Calu3 (cell line): ENCODE measurements around the gene CDK5RAP2. TPM values are rescaled to one million over a fixed set of nuclear protein-coding genes. Genes with fewer than 3 reads are reported as not detected.

Experiments used
- BruUV-seq: library from RNA; stranded (reverse); fragments of 400-500 nt; replicated peaks from 2 replicates; lab custom pipeline; 2021; lab: Mats Ljungman, UMichigan
- CTCF ChIA-PET: fragments of 300-600 bp; sonication (Branson Sonifier 250); formaldehyde crosslinking; loops from one replicate; lab custom pipeline; 2022; ENCODE audit warnings: antibody characterized with exemption; lab: Charles Lee
- DNase-seq: peaks from one replicate; pipeline ENCODE4 v3.0.0; 2022
- H3K27ac Mint-ChIP-seq: one replicate; pipeline ENCODE4 v1.8.0; 2022; ENCODE audit warnings: mixed read lengths; ENCODE audit not compliant: unreplicated experiment
- H3K27me3 Mint-ChIP-seq: one replicate; pipeline ENCODE4 v1.8.0; 2022; ENCODE audit warnings: mixed read lengths; ENCODE audit not compliant: unreplicated experiment
- H3K36me3 Mint-ChIP-seq: one replicate; pipeline ENCODE4 v1.8.0; 2022; ENCODE audit warnings: mild to moderate bottlenecking, moderate library complexity, mixed read lengths; ENCODE audit not compliant: insufficient read depth, unreplicated experiment
- H3K4me1 Mint-ChIP-seq: one replicate; pipeline ENCODE4 v1.8.0; 2022; ENCODE audit warnings: mild to moderate bottlenecking, low read depth, mixed read lengths; ENCODE audit not compliant: unreplicated experiment
- H3K4me3 Mint-ChIP-seq: one replicate; pipeline ENCODE4 v1.8.0; 2022; ENCODE audit warnings: mild to moderate bottlenecking, low read depth, moderate library complexity, mixed read lengths; ENCODE audit not compliant: unreplicated experiment
- H3K9me3 Mint-ChIP-seq: one replicate; pipeline ENCODE4 v1.8.0; 2022; ENCODE audit warnings: low read depth, mixed read lengths; ENCODE audit not compliant: unreplicated experiment
- CTCF ChIP-seq: fragments of 200-600 bp; IDR thresholded peaks from one replicate; pipeline ENCODE4 v1.8.0; 2022; ENCODE audit warnings: antibody characterized with exemption; ENCODE audit not compliant: unreplicated experiment
- intact Hi-C: fragments of 100-400 bp; cut with micrococcal nuclease; formaldehyde crosslinking; loops from one replicate; pipeline ENCODE4 v1.10.0; 2022; ENCODE audit not compliant: unreplicated experiment
- total RNA-seq: library from RNA; stranded (reverse); gene quantifications from 2 replicates; pipeline ENCODE4 v1.2.3, GENCODE V29; 2022

CDK5RAP2 gene
- total RNA-seq, 1 experiment from 2014 or later, result 40.7 TPM

- intact Hi-C loops, result no loop called here
- no peak for TF ChIP-seq CTCF
- DNase-seq, result no peak
- no peak overlapping the region for H3K4me3 Mint-ChIP-seq
- H3K27me3 Mint-ChIP-seq, result no peaks in the 10 kb centered on the region
- H3K36me3 Mint-ChIP-seq, result peaks cover 6% of the 10 kb centered on the region
- CTCF ChIA-PET, result no interaction called here
- peaks cover 8% of the 10 kb centered on the region for H3K4me1 Mint-ChIP-seq
- H3K27ac Mint-ChIP-seq, result no peak overlapping the region
- no TSS peak for BruUV-seq
- no peaks in the 10 kb centered on the region for H3K9me3 Mint-ChIP-seq
Measured at GRCh38 chr9:120473608-120474007, 106.4 kb downstream of the CDK5RAP2 start.

- no peak for TF ChIP-seq CTCF
- no peak overlapping the region for H3K4me3 Mint-ChIP-seq
- intact Hi-C loops, result no loop called here
- no TSS peak for BruUV-seq
- CTCF ChIA-PET, result no interaction called here
- no peaks in the 10 kb centered on the region for H3K9me3 Mint-ChIP-seq
- H3K36me3 Mint-ChIP-seq, result no peaks in the 10 kb centered on the region
- no peaks in the 10 kb centered on the region for H3K27me3 Mint-ChIP-seq
- no peak for DNase-seq
- no peaks in the 10 kb centered on the region for H3K4me1 Mint-ChIP-seq
- no peak overlapping the region for H3K27ac Mint-ChIP-seq
Measured at GRCh38 chr9:120465685-120466407, 114.1 kb downstream of the CDK5RAP2 start.

- Mint-ChIP-seq H3K27me3 (no peaks in the 10 kb centered on the region), H3K4me3 (no peak overlapping the region), H3K27ac (no peak overlapping the region), H3K9me3 (no peaks in the 10 kb centered on the region), H3K36me3 (no peaks in the 10 kb centered on the region), H3K4me1 (peaks cover 1% of the 10 kb centered on the region)
- DNase-seq, result no peak
- CTCF ChIA-PET, result no interaction called here
- TF ChIP-seq CTCF, result no peak
- intact Hi-C loops, result no loop called here
- no TSS peak for BruUV-seq
Measured at GRCh38 chr9:120464887-120465421, 115.0 kb downstream of the CDK5RAP2 start.

GRCh38 chr9:120464176-120464886, 115.6 kb downstream of the CDK5RAP2 start:
- TF ChIP-seq CTCF, result no peak
- CTCF ChIA-PET, result no interaction called here
- H3K4me3 Mint-ChIP-seq, result no peak overlapping the region
- H3K36me3 Mint-ChIP-seq, result no peaks in the 10 kb centered on the region
- H3K27ac Mint-ChIP-seq, result no peak overlapping the region
- H3K4me1 Mint-ChIP-seq, result peaks cover 8% of the 10 kb centered on the region
- DNase-seq, result no peak
- intact Hi-C loops, result no loop called here
- no TSS peak for BruUV-seq
- no peaks in the 10 kb centered on the region for H3K27me3 Mint-ChIP-seq
- no peaks in the 10 kb centered on the region for H3K9me3 Mint-ChIP-seq
